GM10248 (cell line): Measurements from ENCODE around the gene ITGB7.

Source experiments
- CTCF ChIA-PET: fragments of 300-600 bp; sonication (Branson Sonifier 250); formaldehyde crosslinking; extraction: SDS; loops from one replicate; lab custom pipeline; 2021; ENCODE audit warnings: antibody characterized with exemption; lab: Yijun Ruan, JAX
- POLR2A ChIA-PET: fragments of 350-650 bp; sonication (Branson Sonifier 250); formaldehyde crosslinking; extraction: SDS; loops from one replicate; lab custom pipeline; 2020; ENCODE audit warnings: antibody characterized with exemption; lab: Yijun Ruan, JAX
- DNase-seq: peaks from one replicate; pipeline ENCODE4 v3.0.0; 2012; ENCODE audit errors: extremely low spot score
- TF ChIP-seq, protein P1 (sequence below): IDR thresholded peaks from 2 replicates; pipeline ENCODE4 v1.5.1; 2012; ENCODE audit warnings: mild to moderate bottlenecking, low read depth; ENCODE audit errors: extremely low read depth, missing control alignments, control extremely low read depth

The ITGB7 gene

DNA sequence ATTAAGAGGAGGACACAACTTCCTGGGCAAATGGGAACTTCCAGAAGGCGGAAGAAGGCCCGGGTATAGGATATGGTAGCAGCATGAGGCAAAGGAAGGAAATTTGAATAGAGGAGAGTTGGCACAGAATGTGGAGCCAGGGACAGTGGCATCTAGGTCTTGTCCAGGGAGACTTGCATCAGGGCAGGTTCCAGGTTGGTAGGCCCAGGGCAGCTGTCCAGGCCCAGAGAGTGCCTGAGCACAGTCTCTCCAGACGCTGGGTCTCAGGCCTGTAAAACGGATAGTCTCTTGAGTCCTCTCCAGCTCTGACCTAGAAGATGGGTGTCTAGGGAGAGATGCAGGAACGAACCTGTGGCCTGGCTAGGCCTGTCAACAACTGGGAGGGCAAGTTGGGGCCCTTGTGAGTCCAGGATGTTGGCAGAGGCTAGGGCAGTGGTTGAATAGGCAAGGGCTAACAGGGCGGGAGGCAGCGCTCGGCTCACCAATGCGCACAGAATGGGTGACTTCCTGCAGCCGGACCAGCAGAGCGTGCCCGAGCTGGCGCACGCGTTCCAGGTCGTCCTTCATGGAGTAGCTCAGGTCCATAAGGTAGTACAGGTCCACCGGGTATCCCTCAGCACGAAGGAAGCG, 9.9 kb downstream of the ITGB7 start:
- no peak for DNase-seq
- ChIA-PET POLR2A (no interaction called here), CTCF (interaction anchor here (1.2 to 8.0 kb wide), 6 partner anchors 10 to 134 kb away, joined by 3 to 61 read pairs (median 18); partner anchors contain the start of genes AAAS, CSAD and ZNF740)
- TF ChIP-seq, protein P1, sequence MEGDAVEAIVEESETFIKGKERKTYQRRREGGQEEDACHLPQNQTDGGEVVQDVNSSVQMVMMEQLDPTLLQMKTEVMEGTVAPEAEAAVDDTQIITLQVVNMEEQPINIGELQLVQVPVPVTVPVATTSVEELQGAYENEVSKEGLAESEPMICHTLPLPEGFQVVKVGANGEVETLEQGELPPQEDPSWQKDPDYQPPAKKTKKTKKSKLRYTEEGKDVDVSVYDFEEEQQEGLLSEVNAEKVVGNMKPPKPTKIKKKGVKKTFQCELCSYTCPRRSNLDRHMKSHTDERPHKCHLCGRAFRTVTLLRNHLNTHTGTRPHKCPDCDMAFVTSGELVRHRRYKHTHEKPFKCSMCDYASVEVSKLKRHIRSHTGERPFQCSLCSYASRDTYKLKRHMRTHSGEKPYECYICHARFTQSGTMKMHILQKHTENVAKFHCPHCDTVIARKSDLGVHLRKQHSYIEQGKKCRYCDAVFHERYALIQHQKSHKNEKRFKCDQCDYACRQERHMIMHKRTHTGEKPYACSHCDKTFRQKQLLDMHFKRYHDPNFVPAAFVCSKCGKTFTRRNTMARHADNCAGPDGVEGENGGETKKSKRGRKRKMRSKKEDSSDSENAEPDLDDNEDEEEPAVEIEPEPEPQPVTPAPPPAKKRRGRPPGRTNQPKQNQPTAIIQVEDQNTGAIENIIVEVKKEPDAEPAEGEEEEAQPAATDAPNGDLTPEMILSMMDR = no peak

DNA sequence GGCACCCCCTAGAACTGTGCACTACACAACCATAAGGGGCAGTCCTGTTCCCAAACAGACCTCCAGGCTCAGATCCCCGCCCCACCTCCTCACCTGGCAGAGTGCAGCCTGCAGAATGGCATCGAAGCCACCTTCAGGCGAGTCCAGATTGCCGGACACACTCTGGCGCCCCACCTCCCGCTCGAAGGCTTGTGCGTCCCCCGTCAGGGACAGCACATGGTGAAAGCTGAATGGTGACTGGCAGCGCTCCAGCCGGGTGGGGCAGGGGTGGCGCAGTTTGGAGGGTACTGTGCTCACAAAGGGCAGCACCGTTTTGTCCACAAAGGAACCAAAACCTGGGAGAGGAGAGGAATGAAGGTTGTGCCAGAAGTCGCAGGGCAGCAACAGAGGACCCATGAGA, 10.6 kb downstream of the ITGB7 start:
- no peak for DNase-seq
- TF ChIP-seq, protein P1 = no peak
- ChIA-PET CTCF (interaction anchor here (2.4 to 8.0 kb wide), 4 partner anchors 9 to 125 kb away, joined by 14 to 61 read pairs (median 19); partner anchors contain the start of gene AAAS), POLR2A (no interaction called here)

DNA sequence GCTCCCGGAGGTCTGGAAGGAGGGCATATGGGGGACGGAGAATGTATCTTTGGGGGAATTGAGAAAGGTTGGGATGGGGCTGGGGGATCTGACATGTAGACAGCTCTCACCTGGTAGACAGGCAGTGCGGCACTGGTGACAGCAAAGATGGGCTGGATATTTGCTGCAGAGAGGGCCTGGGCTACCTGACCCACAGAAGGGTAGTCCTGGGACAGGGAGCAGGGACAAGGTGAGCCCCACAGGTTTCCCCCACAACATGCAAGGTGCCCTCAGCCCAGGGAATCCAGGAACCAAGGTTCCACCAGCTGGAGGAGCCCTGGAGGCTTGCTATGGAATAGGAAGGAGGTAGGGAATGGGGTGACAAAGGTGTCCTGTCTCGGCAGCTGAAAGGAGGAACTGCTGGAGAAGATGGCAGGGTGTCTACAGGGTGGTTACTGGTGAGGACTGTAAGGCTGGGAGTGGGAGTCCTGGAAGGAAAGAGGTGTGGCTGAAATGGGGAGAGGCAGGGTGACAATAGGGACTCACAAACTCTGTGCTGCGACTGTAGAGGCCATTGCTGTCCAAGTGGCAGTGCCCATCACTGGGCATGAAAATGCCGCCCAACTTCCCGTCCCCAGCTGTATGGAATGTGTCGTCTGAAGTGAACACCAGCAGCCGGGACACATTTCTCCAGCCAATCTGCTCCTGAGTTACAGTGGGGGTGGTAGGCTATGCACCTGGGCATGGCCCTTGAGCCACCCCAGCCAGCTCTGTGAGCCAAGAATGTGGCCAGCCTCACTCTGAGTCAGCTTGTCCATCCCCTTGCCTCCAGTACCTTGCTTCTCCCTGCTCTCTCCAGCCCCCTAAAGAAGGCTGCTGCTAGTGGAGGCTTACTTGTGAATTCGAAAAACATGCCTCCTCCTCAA, 11.3 kb downstream of the ITGB7 start:
- no peak for DNase-seq
- CTCF ChIA-PET = interaction anchor here (0.8 to 2.4 kb wide), 8 partner anchors 9 to 125 kb away, joined by 3 to 16 read pairs (median 5); partner anchors contain the start of gene CSAD
- POLR2A ChIA-PET = interaction anchor here (1.1 kb wide), 1 partner anchor 24 kb away, joined by 3 read pairs; no protein-coding TSS in a partner anchor
- TF ChIP-seq, protein P1 = no peak

DNA sequence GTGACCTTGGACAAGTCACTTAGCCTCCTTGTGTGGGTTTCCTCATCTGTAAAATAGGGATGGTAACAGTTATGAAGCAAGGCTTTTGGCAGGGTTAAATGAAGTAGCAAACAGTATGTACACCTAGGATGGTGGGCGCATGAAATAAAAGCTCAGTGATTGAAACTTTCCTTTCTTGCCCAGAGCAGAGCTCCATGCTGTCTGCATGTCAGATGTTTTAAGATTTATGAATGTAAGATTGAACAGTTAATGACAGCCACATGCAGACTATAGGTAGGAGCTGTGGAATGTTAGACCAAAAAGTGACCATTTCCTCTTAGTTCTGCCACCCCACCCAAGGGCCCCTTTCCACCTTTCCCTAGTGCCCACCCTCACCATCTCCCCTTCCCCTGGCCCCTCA, 12.1 kb downstream of the ITGB7 start:
- POLR2A ChIA-PET = interaction anchor here (0.5 to 1.1 kb wide), 2 partner anchors 24 to 45 kb away, joined by 3 read pairs; no protein-coding TSS in a partner anchor
- no peak for DNase-seq
- CTCF ChIA-PET = interaction anchor here (0.8 to 2.4 kb wide), 8 partner anchors 8 to 126 kb away, joined by 3 to 16 read pairs (median 5); partner anchors contain the start of gene CSAD
- TF ChIP-seq, protein P1 = no peak

DNA sequence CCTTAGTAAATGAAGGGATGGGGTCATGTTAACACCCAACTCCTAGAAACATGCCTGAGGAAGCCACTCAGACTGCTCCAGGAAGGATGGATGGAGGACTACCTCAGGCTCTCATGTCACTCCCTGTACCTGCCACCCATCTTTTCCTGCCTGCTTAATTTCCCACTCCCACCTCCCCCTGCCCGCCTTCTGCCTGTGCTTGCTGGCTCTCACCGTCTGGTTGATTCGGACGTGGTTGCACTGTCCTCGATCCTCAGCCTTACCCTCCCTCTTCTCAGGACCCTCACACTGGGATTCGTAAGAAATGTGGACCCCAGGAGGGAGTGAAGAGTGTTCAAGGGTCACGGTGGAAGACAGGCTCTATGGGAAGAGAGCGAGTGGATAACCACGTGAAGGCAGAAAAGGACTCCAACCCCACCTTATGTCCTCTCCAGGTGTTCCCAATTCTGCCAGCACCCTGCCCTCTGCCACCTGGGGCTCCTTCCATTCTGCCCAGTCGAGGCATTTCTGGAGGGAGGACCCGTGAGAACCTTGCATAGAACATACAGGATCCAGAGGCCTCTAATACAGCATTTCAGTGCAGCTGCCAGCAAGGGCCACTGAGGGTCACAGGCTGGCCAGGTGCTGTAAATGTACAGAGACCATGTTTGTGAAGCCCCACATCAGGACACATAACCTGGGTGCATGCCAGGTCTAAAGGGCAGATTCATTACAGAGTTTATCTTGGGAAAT, 12.9 kb downstream of the ITGB7 start:
- DNase-seq = no peak
- CTCF ChIA-PET = interaction anchor here (0.9 to 2.4 kb wide), 7 partner anchors 9 to 127 kb away, joined by 3 to 16 read pairs (median 5); no protein-coding TSS in a partner anchor
- TF ChIP-seq, protein P1 = no peak
- POLR2A ChIA-PET = no interaction called here
